Iris pigment epithelial cell (primary cell): ENCODE data around the gene FOXN3.

Experiments
- DNase-seq: peaks from one replicate; pipeline ENCODE4 v3.0.0-alpha.2; 2011; ENCODE audit warnings: low read depth

The FOXN3 gene

GRCh38 chr14:89359477-89360222, 57.4 kb downstream of the FOXN3 start:
- no peak for DNase-seq

GRCh38 chr14:89357655-89358297, 59.3 kb downstream of the FOXN3 start:
- DNase-seq, result peak; percentile 24

GRCh38 chr14:89356927-89357326, 60.1 kb downstream of the FOXN3 start:
- DNase-seq, result no peak

GRCh38 chr14:89356496-89356895, 60.5 kb downstream of the FOXN3 start:
- DNase-seq, result no peak

GRCh38 chr14:89353766-89354113, 63.3 kb downstream of the FOXN3 start:
- DNase-seq, result no peak

- DNase-seq, result no peak
These were observed 63.9 kb downstream of the FOXN3 start for GRCh38 chr14:89352976-89353765.

- peak; percentile 35 for DNase-seq
These were observed 65.3 kb downstream of the FOXN3 start for GRCh38 chr14:89351516-89352404.

GRCh38 chr14:89351221-89351515, 65.9 kb downstream of the FOXN3 start:
- no peak for DNase-seq

- DNase-seq, result no peak
These were observed 66.9 kb downstream of the FOXN3 start for GRCh38 chr14:89350152-89350551.

GRCh38 chr14:89349171-89350008, 67.6 kb downstream of the FOXN3 start:
- DNase-seq, result no peak

GRCh38 chr14:89348722-89349121, 68.3 kb downstream of the FOXN3 start:
- no peak for DNase-seq

- no peak for DNase-seq
These were observed 69.1 kb downstream of the FOXN3 start for GRCh38 chr14:89347885-89348284.

GRCh38 chr14:89344920-89345254, 72.1 kb downstream of the FOXN3 start:
- no peak for DNase-seq

GRCh38 chr14:89343356-89343755, 73.7 kb downstream of the FOXN3 start:
- no peak for DNase-seq

GRCh38 chr14:89342049-89342448, 75.0 kb downstream of the FOXN3 start:
- no peak for DNase-seq

GRCh38 chr14:89340200-89341181, 76.5 kb downstream of the FOXN3 start:
- peak; percentile 85 for DNase-seq

GRCh38 chr14:89339579-89339978, 77.5 kb downstream of the FOXN3 start:
- DNase-seq, result no peak

- DNase-seq, result no peak
These were observed 77.9 kb downstream of the FOXN3 start for GRCh38 chr14:89339158-89339557.

- no peak for DNase-seq
These were observed 80.7 kb downstream of the FOXN3 start for GRCh38 chr14:89336338-89336737.

- peak; percentile 59 for DNase-seq
These were observed 85.0 kb downstream of the FOXN3 start for GRCh38 chr14:89332031-89332430.
